Ovary (tissue), 3 donors: ENCODE results near the gene XPA.

Experiments used
- CTCF ChIP-seq, 3 donors: fragments of 450-650 bp in 2 of 3; fragments of 200-600 bp in 1 of 3; IDR thresholded peaks; one replicate each; pipeline versions ENCODE4 v1.5.1 to v1.8.0; 2016 to 2022; ENCODE audit warnings: antibody characterized with exemption in 3 of 3, mild to moderate bottlenecking in 1 of 3
- EP300 ChIP-seq: sonication (generic); formaldehyde crosslinking; IDR thresholded peaks from one replicate; pipeline ENCODE4 v1.6.1; 2017; ENCODE audit warnings: antibody characterized with exemption
- POLR2A ChIP-seq: fragments of 450-650 bp; IDR thresholded peaks from one replicate; pipeline ENCODE4 v1.6.1; 2017; ENCODE audit warnings: antibody characterized with exemption, mild to moderate bottlenecking, moderate library complexity
- donor health status: DM: no; HTN: no; CAD: no.

- TF ChIP-seq CTCF (IDR thresholded peaks at IDR 0.05), result no peak
- no peak for TF ChIP-seq POLR2A
- no peak for TF ChIP-seq EP300
Observed at GRCh38 chr9:97740848-97741821, 44.0 kb upstream of the XPA start.
